SK-N-DZ (cell line): ENCODE data around the gene PITPNM1. TPM values are rescaled to one million over a fixed set of nuclear protein-coding genes. Genes with fewer than 3 reads are reported as not detected.
"Not testable (repeated sequence)": the region's sequence is repeated elsewhere in the genome, so short reads cannot be mapped to it uniquely, and the experiment has no call there.

ENCODE experiments used
- DNase-seq: peaks from one replicate; pipeline ENCODE4 v3.0.0-alpha.2; 2015; ENCODE audit warnings: low spot score
- polyA plus RNA-seq, 2 experiments: library from polyadenylated mRNA; depleted of rRNA; stranded (reverse); fragments of >200 nt; gene quantifications; 2 replicates each; pipeline ENCODE4 v1.2.3, GENCODE V29; 2014

The PITPNM1 gene
- 28.4 and 31.1 TPM in 2 replicates for polyA plus RNA-seq (2014; cell fraction: cytosol; rRNA removed)
- polyA plus RNA-seq (2014; cell fraction: nucleus; rRNA removed), result 89.3 and 99.0 TPM in 2 replicates

DNA sequence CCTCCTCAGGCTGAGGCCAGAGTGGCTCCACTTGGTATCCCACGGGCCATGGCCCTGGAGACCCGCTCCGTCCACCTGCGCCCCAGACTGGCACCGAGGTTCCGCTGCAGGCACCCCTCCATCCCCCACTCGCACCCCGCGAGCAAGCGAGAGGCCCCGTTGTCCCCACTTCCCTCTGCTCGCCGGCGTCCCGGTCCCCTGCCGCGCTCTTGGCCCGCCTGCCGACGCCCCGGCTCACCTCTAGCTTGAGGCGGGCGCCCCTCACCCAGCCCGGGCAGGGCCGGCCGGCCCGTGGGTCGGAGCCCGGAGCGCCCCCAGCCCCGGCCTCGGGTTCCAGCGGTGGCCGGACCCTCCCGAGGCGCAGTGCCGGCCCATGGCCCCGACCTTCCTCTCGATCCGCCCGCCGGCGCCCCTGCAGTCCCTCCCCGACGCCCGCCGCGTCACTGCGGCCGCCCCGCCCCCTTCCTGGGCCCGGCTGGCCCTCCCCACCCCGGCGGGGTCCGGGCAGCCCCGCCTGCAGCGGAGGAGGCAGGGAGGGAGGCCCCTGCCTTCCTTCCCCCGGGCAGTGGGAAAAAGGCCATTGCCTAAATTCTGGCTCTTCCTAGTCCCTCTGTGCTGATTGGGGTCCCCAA is at the start of gene PITPNM1:
Gene PITPNM1 (minus strand): TSS at position 414 of the 632 bp plus-strand sequence. CDS start 1,183 bp downstream, outside the sequence.
- DNase-seq, result peak; percentile 48

DNA sequence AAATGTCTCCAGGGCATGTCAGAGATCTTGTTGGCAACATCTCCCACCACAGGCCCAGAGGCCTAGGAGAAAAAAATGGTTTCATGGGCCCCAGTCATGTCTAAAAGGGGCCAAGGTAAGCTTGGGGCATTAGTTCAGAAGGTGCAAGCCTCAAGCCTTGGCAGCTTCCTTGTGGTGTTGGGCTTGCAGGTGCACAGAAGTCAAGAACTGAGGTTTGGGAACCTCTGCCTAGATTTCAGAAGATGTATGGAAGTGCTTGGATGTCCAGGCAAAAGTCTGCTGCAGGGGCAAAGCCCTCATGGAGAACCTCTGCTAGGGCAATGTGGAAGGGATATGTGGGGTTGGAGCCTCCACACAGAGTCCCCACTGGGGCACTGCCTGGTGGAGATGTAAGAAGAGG is 46.5 kb upstream of the PITPNM1 start:
- not testable (repeated sequence) for DNase-seq

DNA sequence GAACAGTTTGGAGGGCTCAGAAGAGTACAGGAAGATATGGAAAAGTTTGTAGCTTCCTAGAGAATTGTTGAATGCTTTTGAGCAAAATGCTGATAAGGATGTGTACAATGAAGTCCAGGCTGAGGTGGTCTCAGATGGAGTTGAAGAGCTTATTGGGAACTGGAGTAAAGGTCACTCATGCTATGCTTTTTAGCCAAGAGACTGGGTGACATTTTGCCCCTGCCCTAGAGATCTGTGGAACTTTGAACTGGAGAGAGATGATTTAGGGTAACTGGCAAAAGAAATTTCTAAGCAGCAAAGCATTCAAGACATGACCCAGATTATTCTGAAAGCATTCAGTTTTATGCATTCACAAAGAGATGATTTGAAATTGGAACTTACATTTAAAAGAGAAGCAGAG is 46.0 kb upstream of the PITPNM1 start:
- DNase-seq, result no peak

DNA sequence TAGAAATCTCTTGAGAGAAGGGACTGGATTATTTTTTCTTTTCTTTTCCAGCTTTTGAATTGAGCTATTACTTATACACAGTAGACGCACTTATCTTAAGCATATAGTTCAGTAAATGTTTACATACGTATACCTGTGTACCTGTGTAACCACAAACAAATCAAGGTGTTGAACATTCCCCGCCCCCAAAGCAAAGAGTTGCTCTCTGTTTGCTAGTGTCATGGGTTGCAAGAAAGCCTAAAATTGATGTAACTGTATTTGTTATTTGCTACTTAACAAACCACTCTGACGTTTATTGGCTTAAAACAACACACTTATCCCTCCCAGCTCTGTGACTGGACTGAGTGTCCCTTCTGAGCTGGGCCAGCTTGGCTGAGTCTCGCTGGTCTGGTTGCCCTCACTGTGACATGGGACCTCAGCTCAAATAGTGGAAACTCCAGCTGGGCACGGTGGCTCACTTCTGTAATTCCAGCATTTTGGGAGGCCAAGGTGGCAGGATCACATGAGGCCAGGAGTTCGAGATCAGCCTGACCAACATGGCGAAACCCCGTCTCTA is 43.5 kb upstream of the PITPNM1 start:
- DNase-seq, result no peak

DNA sequence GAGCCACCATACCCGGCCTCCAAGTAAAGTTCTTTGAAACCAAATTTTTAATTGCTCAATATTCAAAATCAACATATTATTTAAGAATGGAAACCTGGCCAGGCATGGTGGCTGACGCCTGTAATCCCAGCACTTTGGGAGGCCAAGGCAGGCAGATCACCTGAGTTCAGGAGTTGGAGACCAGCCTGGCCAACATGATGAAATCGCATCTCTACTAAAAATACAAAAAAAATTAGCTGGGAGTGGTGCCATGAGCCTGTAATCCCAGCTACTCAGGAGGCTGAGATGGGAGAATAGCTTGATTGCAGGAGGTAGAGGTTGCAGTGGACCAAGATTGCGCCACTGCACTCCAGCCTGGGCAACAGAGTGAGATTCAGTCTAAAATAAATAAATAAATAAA is 42.9 kb upstream of the PITPNM1 start:
- DNase-seq, result not testable (repeated sequence)

DNA sequence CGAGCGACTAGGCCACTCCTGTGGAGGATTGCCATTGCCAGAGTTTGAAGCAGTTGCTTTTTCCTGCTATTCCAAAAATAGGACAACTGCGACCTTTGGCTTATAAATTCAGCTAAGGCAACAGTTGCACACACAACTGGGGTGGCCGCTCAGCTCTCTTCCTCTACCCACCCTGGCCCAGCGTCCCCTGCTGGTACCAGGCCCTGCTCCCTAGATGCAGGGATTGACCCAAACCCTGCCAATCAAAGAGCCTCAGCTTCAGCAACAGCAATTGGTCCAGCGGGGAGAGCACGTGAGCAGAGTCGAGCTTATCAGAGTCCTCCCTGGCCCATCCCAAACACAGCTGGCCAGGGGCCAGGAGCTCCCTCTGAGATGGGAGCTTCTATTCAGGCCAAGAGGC is 40.1 kb upstream of the PITPNM1 start:
- DNase-seq, result peak; percentile 29

DNA sequence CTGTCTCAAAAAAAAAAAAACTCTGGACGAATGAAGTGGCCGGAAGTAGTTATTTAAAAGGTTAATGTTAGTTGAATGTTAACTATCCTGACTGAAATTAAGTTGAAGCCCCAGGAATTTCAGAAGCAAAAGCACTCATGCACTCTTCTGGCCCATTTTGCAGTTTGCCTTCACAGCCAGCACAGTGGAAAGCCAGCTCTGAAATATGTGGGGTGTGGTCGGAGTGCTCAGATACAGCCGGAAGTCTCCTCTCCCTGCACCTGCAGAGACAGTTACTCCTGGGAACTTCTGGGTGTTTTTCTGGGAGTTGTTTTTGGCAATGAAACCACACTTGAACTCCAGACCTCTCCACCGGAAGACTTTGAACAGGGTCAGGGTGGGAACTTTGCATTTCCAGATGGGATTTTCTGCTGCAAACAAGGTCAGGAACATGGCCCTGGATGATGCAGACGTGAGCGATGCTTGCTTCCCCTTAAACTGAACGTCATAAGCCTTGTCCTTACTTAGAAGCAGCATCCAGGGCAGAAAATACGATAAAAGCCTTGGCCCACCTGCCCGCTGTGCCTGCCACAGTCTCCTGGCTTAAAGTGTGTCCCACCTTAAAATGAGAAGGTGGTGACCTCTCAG is 39.6 kb upstream of the PITPNM1 start:
- DNase-seq, result no peak

DNA sequence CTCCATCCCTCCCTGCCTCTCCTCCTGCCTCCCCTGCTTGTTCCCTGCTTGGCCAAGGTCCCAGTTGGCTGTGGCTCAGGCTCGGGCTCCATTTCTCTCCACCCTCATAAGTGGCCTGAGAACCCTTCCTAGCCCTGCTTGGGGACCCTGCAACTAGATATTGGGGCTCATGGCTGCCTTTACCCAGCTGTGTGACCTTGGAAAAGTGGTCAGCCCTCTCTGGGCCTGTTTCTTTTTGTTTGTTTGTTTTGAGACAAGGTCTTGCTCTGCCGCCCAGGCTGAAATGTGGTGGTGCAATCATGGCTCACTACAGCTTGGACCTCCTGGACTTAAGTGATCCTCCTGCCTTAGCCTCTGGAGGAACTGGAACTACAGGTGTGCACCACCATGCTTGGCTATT is 38.4 kb upstream of the PITPNM1 start:
- no peak for DNase-seq

DNA sequence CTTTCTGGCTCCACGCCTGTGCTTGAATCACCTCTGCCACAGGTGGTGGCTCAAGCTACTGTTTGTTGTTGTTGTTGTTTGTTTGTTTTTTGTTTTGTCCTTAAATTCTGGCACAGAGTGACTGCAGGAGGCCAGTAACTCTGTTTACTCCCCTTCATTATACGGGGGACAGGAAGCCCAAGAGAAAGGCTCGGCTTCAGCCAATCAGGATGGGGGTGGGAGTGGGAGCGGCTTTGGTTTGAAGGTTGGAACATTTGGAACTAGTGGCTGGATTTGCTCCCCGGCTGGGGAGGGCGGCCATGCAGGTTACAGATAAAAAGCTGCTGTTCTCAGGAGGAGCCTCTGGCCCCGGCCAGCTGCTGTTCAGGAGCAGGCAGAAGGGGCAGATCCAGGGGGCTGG is 37.8 kb upstream of the PITPNM1 start:
- DNase-seq, result no peak

DNA sequence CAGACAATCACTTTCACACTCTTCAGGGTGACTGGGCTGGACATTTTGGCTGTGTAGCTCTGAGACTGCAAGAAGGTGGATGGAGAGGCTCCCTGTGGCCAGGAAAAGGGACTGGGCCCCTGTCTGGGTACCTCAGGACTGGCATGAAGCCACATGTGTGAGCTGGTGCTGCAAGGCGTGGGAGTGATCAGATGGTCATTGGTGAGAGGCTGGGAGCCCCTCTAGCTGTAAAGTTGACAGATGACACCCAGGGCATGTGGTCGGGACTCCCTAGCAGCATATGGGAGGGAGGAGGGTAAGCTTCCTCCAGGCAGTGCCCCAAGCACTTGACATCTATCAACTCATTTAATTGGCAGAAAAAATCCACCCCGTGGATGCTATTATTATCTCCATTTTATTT is 37.0 kb upstream of the PITPNM1 start:
- no peak for DNase-seq

DNA sequence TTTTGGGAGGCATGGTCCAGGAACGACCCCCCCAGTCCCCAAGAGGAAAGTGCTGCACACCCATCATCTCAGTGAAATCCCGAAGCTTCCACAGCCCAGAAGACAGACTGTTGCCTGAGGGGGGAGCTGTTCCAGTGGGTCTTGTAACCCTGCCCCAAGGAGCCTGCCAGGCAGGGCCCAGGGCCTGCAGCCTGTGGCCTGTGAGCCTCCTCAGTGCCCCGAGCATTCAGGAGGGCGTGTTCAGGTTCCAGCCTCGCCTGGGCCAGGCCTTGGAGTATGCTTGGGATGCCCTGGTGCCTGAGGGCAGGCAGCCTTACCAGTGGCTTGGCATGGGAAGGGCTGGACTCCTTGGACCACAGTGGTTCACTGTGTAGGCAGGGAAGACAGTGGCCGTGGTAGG is 36.0 kb upstream of the PITPNM1 start:
- no peak for DNase-seq

DNA sequence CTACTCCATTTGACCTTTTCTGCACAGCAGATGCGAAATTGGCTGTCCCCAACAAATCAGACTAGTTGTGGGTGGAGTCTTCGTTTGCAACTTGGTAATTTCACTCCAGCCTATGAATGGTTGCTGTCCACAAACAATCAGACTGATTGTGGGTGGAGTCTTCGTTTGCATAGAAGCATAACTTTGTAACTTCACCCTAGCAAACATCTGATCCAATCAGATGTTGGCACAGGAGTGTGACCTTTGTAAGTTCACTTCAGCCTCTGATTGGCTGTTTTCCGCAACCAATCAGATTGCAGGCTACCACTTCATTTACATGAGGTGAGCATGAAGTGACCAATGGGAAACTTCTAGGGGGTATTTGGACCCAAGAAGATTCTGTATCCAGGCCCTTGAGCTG is 34.4 kb upstream of the PITPNM1 start:
- no peak for DNase-seq

DNA sequence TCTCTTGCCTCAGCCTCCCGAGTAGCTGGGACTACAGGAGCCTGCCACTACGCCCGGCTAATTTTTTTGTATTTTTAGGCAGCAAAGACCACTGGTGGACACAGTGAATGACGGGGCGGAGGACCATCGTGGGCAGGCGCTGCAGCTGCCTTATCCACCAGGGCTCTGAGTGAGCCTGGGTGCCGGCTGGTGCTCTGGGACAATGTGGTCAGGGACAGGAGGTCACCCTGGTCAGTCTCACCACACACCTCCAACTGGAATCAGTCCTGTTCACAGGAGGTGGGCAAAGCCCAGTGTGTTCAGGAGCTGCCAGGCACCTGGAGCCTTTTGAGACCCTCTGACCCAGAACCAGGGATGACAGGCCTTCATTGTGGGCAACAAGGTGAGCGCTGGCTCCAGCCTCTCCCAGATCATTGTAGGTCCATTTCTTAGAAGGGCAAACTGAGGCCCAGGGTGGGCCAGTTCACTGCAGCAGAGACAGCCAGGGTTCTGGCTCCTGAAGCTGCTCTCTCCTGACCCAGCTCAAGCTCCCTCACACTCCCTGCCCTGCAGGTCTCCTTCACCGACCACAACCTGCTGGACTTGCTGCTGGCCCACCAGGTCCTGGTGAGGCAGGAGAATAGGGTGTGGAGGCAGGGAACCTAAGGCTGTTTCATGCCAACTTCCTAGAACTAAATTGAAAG is 33.8 kb upstream of the PITPNM1 start:
- DNase-seq, result no peak

DNA sequence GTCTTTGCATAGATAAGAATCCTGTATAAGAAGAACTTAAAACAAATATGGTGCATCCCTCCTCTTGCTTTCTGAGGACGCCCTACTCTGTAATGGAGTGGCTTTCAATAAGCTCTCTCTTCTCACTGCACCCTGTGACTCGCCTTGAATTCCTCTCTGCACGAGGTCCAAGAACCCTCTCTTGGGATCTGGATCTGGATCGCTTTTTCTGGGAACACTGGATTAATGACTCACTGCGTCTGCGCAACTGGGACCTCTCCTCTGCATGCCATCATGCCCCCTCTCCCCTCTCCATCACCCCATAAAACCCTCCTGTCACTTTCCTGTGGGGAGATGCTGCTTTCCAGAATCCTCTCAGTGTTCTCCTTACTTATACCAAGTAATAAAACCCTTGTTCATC is 33.1 kb upstream of the PITPNM1 start:
- DNase-seq, result no peak

DNA sequence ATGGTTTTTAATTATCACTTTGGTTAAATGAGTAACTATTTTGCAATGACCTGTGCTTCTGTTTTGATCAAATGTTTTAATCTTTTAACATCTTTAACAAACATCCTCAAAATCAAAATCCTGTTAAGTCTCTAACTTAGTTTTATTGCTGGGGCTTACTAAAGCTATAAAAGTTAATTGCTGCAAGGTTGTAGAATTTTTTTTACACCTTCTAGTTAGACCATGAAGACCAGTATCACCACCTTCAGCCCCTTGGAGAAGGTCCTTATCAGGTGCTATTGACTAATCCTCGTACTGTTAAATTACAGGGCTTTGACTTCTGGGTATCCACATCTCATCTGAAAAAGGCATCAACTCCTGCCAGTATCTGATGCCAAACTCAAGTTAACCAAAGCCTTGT is 30.4 kb upstream of the PITPNM1 start:
- DNase-seq, result no peak

DNA sequence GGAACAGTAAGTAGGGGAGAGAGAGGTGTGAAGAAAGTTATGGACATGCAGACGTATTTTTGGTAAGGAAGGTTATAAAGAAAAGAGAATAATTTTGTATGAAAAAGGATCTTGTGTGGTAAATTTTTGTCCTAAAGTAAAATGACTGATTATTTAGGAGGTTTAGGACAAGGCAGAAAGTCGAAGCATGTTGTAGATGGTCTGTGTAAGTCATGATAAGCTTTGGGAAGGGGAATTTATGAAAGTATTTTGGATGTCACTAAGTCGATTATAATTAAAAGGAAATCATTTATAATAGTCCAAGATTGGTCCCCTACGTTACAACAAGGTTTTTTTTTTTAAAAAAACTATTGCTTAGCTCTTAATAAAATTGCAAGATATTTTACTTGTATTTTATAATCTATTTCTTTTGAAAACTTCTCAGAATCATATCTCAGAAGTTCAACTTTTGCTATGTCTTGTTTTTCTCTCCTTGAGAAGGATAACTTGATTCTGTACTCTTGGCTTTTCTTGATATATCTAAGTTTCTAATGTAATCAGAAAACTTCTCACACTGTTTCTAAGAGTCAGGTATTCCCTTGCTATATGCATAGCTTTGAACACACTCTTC is 29.0 kb upstream of the PITPNM1 start:
- no peak for DNase-seq

DNA sequence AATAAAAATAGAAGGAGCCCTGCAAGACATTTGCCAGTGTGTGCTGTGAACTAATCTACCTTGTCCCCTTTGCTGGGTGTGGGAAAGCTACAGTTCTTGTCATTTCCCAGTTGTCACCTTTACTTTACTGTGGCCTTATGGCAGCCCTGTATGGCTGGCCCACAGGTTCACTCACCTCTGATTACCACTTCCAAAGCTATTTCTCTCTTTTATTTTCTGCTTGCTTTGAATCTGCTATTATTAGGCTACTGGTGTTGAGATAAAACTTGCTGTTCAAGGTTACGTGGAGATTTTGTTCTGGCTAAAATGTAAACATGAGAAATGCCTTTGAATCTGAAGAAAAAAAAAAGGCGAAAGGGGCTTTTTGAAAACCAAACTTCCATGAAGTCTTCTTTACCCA is 27.7 kb upstream of the PITPNM1 start:
- DNase-seq, result no peak

DNA sequence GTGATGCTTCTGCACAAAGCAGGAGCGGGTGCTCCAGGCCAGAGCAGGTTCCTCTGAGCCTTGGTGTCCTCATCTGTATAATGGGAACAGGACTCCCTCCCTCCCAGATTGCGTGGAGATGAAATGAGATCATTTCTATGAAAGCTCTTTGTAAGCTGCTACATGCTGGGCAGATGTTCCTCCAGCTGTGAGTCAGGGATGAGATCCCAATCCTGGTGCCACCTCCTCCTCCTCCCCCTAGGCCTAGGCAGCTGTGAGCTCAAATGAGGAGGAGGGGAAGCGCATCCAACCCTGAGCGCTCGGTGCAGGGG is 25.1 kb upstream of the PITPNM1 start:
- DNase-seq, result no peak

DNA sequence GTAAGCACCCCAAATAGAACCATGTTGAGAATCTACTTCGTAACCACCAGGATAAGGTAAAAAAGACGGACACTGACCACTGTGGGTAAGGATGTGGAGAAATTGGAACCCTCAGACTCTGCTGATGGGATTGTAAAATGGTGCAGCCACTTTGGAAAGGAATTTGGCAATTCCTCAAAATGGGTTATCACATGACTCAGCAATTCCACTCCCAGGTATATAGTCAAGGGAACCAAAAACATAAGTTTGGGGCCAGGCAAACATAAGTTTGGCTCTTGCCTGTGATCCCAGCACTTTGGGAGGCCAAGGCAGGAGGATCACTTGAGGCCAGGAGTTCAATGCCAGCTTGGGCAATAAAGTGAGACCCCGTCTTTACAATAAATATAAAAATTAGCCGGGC is 23.2 kb upstream of the PITPNM1 start:
- no peak for DNase-seq

DNA sequence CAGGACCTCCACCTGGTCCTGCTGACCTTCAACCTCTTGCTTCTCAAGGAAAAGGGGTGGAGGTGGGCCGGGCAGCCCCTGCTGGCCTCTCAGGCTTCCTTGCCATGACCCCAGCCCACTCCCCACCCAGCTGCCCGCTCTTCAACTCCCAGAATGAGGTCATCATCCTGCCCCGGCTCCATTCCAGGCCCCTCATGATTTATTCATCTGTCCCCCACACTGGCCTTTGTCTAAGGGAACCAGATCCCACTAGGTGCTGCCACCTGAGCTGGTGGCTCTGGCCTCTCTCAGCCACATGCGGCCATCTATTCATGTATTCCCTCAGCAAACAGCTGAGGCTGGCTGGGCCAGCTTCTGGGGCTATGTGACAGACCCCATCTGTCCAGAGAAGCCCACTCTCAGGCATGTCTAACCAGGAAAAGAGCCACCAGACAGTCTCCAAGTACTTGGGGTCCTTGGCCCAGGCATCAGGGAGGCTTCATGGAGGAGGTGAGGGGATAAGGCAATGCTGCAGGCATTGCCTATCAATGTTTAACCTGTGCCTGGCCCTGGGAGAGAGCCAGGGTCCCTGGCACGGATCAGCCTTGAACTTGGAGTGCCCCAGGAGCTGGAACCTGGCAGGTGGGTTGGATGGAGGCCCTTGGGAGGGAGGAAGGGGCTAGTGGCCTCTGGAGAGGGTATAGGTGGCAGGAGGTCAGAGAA is 20.3 kb upstream of the PITPNM1 start:
- no peak for DNase-seq

DNA sequence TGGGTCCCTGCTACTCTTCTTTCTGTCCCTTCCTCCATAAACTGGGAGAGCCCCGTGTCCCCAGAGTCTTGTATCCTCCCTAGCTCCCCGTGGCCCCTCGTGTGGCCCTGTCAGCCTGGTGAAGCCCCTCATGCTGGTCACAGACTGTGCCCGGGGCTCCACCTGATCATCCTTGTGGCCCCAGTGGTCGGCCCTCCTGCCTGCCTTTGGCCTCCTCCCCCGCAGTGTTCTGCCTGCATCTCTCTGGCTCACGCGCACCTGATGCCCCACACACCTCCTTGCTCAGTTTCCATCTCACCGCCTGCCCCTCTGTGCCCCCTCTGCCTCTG is 19.3 kb upstream of the PITPNM1 start:
- no peak for DNase-seq
